GM21528 (cell line): Measurements from ENCODE around the gene ZNF280A.

ENCODE experiments used
- ATAC-seq: cut with Tn5 transposase; IDR thresholded peaks from one replicate; pipeline ENCODE4 v1.9.1; 2021; ENCODE audit warnings: mild to moderate bottlenecking, moderate library complexity; ENCODE audit not compliant: unreplicated experiment, low FRiP score

The ZNF280A gene

GRCh38 chr22:22520020-22520656 is at the start of gene ZNF280A:
ZNF280A (minus strand) TSS chr22:22520270; CDS start chr22:22515630, 4,640 bp downstream.
- ATAC-seq, result no peak

GRCh38 chr22:22569218-22569617 is 49.1 kb upstream of the ZNF280A start:
- no peak for ATAC-seq

- no peak for ATAC-seq
These were observed 45.9 kb upstream of the ZNF280A start for GRCh38 chr22:22565981-22566380.

- no peak for ATAC-seq
These were observed 39.0 kb upstream of the ZNF280A start, which contains the start of gene PRAME for GRCh38 chr22:22558972-22559603. PRAME (minus strand) TSS chr22:22559265; CDS start chr22:22556832, 2,433 bp downstream.

- ATAC-seq, result no peak
These were observed 38.3 kb upstream of the ZNF280A start for GRCh38 chr22:22558071-22558971.

- ATAC-seq, result no peak
These were observed 37.2 kb upstream of the ZNF280A start for GRCh38 chr22:22556995-22557925.

- no peak for ATAC-seq
These were observed 36.5 kb upstream of the ZNF280A start for GRCh38 chr22:22556578-22556977.

GRCh38 chr22:22555596-22555995 is 35.5 kb upstream of the ZNF280A start:
- ATAC-seq, result no peak

- ATAC-seq, result no peak
These were observed 34.7 kb upstream of the ZNF280A start for GRCh38 chr22:22554587-22555284.

GRCh38 chr22:22553735-22554586 is 33.9 kb upstream of the ZNF280A start:
- ATAC-seq, result no peak

GRCh38 chr22:22553141-22553540 is 33.1 kb upstream of the ZNF280A start:
- no peak for ATAC-seq

- no peak for ATAC-seq
These were observed 32.6 kb upstream of the ZNF280A start for GRCh38 chr22:22552630-22553029.

- no peak for ATAC-seq
These were observed 30.8 kb upstream of the ZNF280A start for GRCh38 chr22:22550789-22551434.

GRCh38 chr22:22548910-22549309 is 28.8 kb upstream of the ZNF280A start:
- no peak for ATAC-seq

GRCh38 chr22:22548317-22548716 is 28.2 kb upstream of the ZNF280A start:
- no peak for ATAC-seq

GRCh38 chr22:22547692-22548300 is 27.7 kb upstream of the ZNF280A start:
- no peak for ATAC-seq

- no peak for ATAC-seq
These were observed 27.2 kb upstream of the ZNF280A start for GRCh38 chr22:22547226-22547625.

- ATAC-seq, result no peak
These were observed 26.4 kb upstream of the ZNF280A start for GRCh38 chr22:22546490-22546889.
